Measurements from ENCODE around the gene ZNF853.

- TF ChIP-seq CTCF (IDR thresholded peaks at IDR 0.05), result no peak
- TF ChIP-seq ZFX (IDR thresholded peaks at IDR 0.05; ENCODE audit: borderline replicate concordance), result no peak
Measured at GRCh38 chr7:6650086-6650485, 34.7 kb downstream of the ZNF853 start.

Measured in 22Rv1 (cell line).